Umbilical cord (tissue), 2 donors: Measurements from ENCODE around the gene KPNA4. TPM values are rescaled to one million over a fixed set of nuclear protein-coding genes. Genes with fewer than 3 reads are reported as not detected.

Experiments used
- DNase-seq: peaks from one replicate; pipeline ENCODE4 v3.0.0-alpha.2; 2015; ENCODE audit warnings: low spot score
- total RNA-seq: library from RNA; depleted of rRNA; stranded (reverse); fragments of >200 nt; gene quantifications from one replicate; pipeline ENCODE4 v1.2.3, GENCODE V29; 2014; ENCODE audit warnings: low replicate concordance; ENCODE audit not compliant: insufficient read depth

KPNA4 gene
- total RNA-seq, 1 donor from 2014 or later = 29.9 TPM

GRCh38 chr3:160451602-160452001 lies 113.8 kb downstream of the KPNA4 start:
- DNase-seq = no peak

- peak; percentile 20 for DNase-seq
Measured at GRCh38 chr3:160450846-160451245, 114.5 kb downstream of the KPNA4 start.

- DNase-seq = peak; percentile 96
Measured at GRCh38 chr3:160449636-160450598, 115.5 kb downstream of the KPNA4 start, which contains the start of gene TRIM59. TSS of gene TRIM59 (minus strand) at chr3:160449786. CDS start at chr3:160439183, 10,603 bp downstream.

GRCh38 chr3:160448845-160449635 lies 116.3 kb downstream of the KPNA4 start:
- DNase-seq = peak; percentile 24

GRCh38 chr3:160447544-160447943 lies 117.8 kb downstream of the KPNA4 start:
- DNase-seq = no peak

- DNase-seq = no peak
Measured at GRCh38 chr3:160446522-160447056, 118.8 kb downstream of the KPNA4 start.

GRCh38 chr3:160445854-160446253 lies 119.5 kb downstream of the KPNA4 start:
- DNase-seq = no peak

Other genes starting within 250 kb of the KPNA4 start
- 120 TPM for gene IFT80, start 166.3 kb downstream of the KPNA4 start, total RNA-seq
- 64.3 TPM for gene SMC4, start 165.9 kb downstream of the KPNA4 start, total RNA-seq
- gene TRIM59, start 115.8 kb downstream of the KPNA4 start, total RNA-seq = 20.2 TPM
- 1.9 TPM for gene ARL14, start 111.6 kb upstream of the KPNA4 start, total RNA-seq
- 10.1 TPM for gene PPM1L, start 190.7 kb upstream of the KPNA4 start, total RNA-seq